NCI-H2196 treated with DMSO at 0.1 percent for 48 hours (cell line): ENCODE measurements around the gene BAG2.
A peak's percentile ranks its signal among the peaks of the same experiment; 100 is the strongest.

Experiments
- DNase-seq: peaks from one replicate; lab custom pipeline; 2025; ENCODE audit not compliant: unreplicated experiment; lab: John Stamatoyannopoulos, UW

Gene BAG2

DNA sequence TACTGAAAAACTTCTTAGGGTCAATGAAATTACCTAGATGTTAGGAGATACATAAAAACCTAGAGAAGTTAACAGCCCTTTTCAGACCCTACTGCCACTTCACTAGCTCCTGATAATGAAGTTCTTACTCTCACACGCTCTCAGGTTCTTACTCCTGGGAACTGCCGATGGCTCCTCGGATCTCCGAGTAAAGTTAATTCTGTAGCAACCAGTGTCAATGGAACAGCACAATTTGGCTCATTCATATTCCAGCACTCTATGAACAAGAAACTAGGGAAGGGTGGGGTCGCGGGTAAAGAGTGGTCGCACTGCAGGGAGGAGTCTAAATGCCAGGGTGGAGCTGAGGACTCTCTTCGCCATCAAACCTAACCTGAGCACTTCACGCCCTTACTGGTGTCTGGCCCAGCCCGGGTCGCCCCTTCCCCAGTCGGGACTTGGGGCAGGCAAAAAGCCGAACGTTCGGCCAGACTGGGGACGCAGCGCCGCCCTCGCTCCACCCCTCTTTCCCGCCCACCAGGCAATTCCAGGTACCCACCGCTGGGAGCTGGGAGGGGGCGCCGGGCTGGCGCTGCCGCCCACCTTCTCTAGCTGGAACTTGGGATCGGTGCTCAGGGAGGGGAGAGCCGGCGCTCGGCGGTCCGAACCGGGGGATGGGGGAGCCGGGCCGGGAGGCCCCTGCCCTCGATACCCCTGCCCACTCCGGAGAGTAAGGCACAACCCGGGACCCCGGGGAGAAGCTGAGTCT is 49.2 kb downstream of the BAG2 start:
- peak; percentile 26 for DNase-seq

DNA sequence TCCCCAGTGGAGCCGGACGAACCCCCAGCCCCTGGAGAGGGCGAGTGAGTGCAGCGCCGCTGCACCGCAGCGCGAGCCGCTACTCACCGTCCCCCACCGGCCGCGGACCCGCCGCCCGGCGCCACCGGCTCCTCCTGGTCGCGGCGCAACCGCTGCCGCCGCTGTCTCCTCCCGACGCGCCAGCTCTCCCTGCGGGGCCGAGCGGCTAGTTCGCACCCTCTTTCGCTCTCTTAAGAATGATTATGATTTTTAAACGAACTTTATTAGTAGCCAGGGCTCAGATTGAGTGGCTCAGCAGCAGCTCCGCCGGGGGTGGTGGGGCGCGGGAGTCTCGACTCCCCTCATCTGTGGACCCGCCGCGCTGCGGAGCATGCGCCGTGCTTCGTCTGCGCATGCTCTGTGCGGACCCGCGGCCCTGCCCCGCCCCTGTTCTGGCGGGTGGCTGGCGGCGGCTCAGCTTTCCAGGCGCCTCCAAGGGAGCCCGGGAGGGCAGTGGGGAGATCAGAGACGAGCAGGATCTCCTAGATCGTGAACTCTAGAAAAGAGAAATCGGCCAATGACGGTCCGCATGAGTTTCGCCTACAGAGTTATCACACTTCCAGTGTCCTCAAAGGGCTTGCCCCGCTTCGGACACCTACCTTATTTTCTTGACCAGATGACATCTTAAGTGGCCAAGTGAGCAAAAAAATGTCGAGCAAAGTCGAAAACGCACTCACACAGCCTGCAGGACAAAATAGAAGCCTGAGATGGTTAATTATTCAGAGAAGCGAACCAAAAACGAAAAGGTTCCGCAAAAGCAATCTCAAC is 50.0 kb downstream of the BAG2 start, which contains the start of gene RAB23:
Gene RAB23, minus strand, starts transcription at position 372 of the 807 bp plus-strand sequence. CDS start 11,927 bp downstream, outside the sequence.
- DNase-seq: peak; percentile 60

GRCh38 chr6:57222743-57223077 is 50.6 kb downstream of the BAG2 start:
- no peak for DNase-seq

GRCh38 chr6:57224769-57225515 is 52.8 kb downstream of the BAG2 start:
- DNase-seq: no peak

GRCh38 chr6:57226221-57226620 is 54.1 kb downstream of the BAG2 start:
- DNase-seq: no peak
